ENCODE data around the gene HLA-E.

DNA sequence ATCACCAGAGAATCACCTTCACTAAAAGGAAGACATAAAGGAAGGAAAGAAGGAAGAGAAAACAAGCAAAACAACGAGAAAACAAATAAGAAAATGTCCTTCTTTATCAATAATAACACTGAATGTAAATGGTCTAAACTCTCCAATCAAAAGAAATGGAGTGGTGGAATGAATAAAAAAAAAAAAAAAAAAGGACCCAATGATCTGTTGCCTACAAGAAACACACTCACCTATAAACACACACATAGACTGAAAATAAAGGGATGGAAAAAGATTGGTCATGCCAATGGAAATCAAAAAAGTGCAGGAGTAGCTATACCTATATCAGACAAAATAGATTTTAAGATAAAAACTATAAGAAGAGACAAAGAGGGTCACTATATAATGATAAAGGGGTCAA lies 30.2 kb upstream of the HLA-E start:
- TF ChIP-seq, protein P1, sequence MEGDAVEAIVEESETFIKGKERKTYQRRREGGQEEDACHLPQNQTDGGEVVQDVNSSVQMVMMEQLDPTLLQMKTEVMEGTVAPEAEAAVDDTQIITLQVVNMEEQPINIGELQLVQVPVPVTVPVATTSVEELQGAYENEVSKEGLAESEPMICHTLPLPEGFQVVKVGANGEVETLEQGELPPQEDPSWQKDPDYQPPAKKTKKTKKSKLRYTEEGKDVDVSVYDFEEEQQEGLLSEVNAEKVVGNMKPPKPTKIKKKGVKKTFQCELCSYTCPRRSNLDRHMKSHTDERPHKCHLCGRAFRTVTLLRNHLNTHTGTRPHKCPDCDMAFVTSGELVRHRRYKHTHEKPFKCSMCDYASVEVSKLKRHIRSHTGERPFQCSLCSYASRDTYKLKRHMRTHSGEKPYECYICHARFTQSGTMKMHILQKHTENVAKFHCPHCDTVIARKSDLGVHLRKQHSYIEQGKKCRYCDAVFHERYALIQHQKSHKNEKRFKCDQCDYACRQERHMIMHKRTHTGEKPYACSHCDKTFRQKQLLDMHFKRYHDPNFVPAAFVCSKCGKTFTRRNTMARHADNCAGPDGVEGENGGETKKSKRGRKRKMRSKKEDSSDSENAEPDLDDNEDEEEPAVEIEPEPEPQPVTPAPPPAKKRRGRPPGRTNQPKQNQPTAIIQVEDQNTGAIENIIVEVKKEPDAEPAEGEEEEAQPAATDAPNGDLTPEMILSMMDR (conservative IDR thresholded peaks at IDR 0.05 in 1 of 2, IDR thresholded peaks at IDR 0.05 in 1 of 2; ENCODE audit: extremely low read depth in 1 of 2, insufficient read depth in 1 of 2, low read depth in 1 of 2, low read length in 2 of 2): no peak
- no peak for TF ChIP-seq EZH2 (IDR thresholded peaks at IDR 0.05; ENCODE audit: borderline replicate concordance, low read length)
